ENCODE measurements around the gene PANX3. TPM values are rescaled to one million over a fixed set of nuclear protein-coding genes. Genes with fewer than 3 reads are reported as not detected.
"Not testable (repeated sequence)": the region's sequence is repeated elsewhere in the genome, so short reads cannot be mapped to it uniquely, and the experiment has no call there.

Gene PANX3, protein sequence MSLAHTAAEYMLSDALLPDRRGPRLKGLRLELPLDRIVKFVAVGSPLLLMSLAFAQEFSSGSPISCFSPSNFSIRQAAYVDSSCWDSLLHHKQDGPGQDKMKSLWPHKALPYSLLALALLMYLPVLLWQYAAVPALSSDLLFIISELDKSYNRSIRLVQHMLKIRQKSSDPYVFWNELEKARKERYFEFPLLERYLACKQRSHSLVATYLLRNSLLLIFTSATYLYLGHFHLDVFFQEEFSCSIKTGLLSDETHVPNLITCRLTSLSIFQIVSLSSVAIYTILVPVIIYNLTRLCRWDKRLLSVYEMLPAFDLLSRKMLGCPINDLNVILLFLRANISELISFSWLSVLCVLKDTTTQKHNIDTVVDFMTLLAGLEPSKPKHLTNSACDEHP
- not detected for total RNA-seq
- long read RNA-seq: 0 reads

DNA sequence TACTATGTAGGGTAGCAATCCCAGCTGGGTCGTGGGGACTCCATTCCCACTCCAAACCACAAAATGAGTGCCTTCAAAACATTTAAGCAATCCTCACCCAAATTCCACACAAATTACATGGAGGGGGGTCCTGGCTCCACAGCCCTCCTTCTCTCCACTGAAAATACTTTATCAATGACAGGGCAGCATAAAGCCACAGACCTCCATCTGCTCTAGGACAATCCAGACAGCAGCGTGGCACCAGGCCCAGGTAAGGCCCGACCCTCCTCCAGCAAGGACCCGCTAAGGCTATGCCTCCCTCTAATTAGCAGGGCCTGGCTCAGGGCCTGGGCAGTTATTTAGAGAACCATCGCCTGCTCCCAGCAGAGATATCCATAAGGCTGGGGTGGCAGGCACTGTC is at the start of gene PANX3:
Gene PANX3, plus strand, starts transcription at position 365 of the 400 bp plus-strand sequence. CDS start 129 bp downstream, outside the sequence.
- intact Hi-C loops (cut with DNase I): no loop called here
- no peak for DNase-seq (ENCODE audit: low spot score)

DNA sequence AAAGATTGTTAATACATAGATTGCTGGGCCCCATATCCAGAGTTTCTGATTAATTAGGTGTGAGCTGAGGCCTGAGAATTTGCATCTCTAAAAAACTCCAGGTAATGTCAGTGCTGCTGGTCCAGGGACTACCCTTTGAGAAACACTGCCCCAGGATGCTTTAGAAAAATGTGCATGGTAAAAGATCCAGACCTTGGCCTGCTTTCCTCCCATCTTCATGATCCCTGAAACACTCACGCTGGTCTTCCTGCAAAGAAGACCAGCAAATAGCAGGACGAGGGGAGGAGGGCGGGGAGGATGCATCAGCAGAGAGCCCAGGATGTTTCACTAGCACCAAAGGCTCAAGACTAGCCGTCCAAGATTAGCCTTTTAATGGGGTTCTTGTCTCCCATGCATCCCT is 41.5 kb upstream of the PANX3 start, which contains the start of gene OR8A1:
Gene OR8A1, plus strand, starts transcription at position 301 of the 400 bp plus-strand sequence. CDS start 123 bp downstream, outside the sequence.
- DNase-seq (ENCODE audit: low spot score): no peak
- intact Hi-C loops (cut with DNase I): no loop called here

DNA sequence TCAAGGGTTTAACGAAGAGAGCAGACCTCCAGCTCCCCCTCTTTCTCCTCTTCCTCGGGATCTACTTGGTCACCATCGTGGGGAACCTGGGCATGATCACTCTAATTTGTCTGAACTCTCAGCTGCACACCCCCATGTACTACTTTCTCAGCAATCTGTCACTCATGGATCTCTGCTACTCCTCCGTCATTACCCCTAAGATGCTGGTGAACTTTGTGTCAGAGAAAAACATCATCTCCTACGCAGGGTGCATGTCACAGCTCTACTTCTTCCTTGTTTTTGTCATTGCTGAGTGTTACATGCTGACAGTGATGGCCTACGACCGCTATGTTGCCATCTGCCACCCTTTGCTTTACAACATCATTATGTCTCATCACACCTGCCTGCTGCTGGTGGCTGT is 41.1 kb upstream of the PANX3 start:
- intact Hi-C loops (cut with DNase I): no loop called here
- DNase-seq (ENCODE audit: low spot score): no peak

DNA sequence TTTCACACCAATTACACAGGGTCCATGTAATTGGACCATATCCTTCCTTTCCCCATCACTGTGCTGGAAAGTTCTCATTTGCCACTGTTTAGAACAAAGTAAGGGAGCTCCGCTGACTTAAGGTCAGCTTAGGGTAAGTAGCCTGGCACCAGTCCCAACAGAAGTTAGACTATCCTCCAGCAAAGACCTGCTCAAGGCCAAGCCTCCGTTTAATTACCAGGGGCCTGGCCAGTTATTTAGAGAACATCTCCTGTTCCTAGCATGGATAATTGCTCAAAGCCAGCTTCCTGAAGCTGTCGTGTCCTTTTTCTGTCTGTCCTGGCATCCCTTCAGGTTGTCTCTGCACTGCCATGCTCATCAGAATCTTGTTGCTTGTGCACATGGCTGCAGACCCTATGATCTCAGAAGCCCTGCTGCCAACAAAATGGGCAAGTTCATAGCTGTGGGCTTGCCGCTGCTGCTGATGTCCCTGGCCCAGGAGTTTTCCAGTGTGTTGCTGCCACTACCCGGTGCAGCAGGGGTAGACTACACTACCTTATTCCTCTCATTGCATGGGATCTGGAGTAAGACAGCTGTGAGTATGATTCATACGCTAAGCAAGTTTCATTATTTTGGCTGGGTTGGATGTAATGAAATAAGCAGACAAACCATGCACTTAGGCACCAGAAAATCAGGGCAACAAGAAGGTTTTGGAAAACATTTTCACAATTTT is 33.4 kb upstream of the PANX3 start:
- intact Hi-C loops (cut with DNase I): no loop called here
- DNase-seq (ENCODE audit: low spot score): no peak

DNA sequence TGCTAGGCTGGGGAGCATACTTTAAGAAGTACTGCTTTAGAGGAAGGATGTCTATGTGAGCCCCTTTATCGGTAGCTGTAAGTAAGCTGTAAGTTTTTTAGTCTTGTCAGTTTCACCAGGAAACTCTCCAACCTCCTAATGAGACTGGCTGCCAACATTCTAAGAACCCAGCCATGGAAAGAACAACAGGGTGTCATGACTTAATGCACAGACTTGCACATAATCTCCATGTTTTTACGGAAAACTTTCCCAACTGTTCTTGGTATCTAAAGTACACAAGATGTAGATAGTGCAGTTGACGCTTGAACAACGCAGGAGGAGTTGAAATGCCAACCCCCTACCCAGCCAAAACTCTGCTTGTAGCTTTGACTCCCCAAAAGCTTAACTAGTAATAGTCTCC is 32.5 kb upstream of the PANX3 start:
- DNase-seq (ENCODE audit: low spot score): no peak
- intact Hi-C loops (cut with DNase I): no loop called here

DNA sequence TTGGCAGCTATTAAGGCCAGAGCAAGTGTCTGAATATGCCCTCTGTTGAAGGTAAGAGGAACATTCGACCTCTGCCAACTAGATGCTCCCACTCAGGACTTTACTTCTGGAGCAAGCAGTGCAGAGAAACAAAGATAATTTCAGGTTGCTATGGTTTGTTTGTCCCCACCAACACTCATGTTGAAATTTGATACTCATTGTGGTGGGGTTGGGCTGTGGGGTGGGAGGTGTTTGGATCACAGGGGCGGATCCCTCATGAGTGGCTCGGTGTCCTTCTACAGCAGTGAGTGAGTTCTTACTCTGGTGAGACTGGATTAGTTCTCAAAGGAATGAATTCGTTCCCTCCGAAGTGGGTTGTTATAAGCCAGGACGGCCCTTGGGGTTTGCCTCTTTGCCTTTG is 29.4 kb upstream of the PANX3 start:
- DNase-seq (ENCODE audit: low spot score): no peak
- intact Hi-C loops (cut with DNase I): loop anchor here (10.0 kb wide), 1 partner anchor 137 kb away; the partner anchor contains the start of gene OR8B8

DNA sequence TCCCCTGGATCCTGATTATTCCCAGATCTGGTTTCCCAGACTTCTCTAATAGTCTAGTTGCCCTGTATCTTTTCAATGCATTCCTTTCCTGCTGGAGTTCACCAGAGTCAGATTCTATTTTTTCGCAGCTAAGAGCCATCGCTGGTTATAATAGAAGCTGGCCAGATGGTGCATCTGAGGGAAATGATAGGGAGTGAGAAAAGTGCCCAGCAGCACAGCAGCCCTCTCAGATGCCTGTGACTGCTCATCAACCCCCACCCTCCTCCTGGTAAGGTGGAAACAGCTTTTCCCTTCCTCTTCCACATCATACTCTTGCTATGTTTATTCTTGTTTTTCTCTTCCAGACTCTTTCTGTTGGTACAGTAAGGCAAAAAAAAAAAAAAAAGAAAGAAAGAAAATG is 28.7 kb upstream of the PANX3 start:
- intact Hi-C loops (cut with DNase I): loop anchor here (10.0 kb wide), 1 partner anchor 138 kb away; the partner anchor contains the start of gene OR8B8
- no peak for DNase-seq (ENCODE audit: low spot score)

DNA sequence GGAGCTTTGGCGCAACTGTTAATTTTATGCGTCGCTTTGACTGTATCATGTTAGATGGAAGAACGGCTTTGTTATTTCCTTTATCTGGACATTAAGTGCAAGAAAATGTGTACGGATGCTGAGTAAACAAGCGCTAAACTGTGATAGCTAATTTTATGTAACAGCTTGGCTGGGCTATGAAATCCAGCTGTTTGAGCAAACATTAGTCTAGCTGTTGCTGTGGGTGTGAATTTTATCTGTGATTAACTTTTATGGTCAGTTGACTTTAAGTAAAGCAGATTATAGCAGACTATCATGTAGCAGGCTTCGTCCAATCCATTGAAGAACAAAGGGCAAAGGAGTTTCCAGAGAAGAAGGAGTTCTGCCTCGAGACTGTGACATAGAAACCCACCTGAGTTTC is 27.4 kb upstream of the PANX3 start:
- intact Hi-C loops (cut with DNase I): loop anchor here (10.0 kb wide), 1 partner anchor 139 kb away; the partner anchor contains the start of gene OR8B8
- DNase-seq (ENCODE audit: low spot score): no peak

DNA sequence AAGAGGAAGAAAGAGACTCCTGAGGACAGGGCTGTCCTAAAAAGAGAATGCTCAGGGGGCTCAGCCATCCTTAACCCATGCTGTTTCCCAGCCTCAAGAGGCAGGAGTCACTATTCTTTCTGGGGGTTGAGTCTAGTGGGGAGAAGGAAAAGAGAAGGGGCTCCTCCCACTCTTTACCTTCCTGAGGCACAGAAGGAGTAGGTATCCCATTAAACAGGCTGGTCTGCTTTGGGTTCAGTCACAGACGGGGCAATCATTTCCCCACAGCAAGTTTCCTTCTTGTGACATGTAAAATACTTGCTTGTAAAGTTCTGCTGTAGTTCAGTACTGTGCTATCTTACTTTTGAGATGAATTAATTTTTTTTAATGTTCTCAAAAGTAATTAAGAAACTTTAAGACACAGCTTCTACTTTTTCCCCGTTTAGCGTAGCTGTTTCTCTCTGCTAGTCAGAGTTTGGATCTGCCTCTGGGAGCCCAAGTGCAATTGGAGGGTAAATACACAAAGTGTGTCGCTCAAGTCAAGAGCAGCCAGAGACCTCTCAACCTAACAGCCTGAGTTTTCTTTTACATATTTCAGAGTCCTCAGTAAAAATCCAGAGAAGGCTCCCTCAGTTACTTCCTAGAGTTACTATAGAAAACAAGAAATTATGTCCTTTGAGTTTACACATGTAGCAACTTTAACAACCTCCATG is 26.4 kb upstream of the PANX3 start:
- intact Hi-C loops (cut with DNase I): loop anchor here (5.0 to 10.0 kb wide), 2 partner anchors 140 to 518 kb away; partner anchors contain the start of gene OR8B8
- no peak for DNase-seq (ENCODE audit: low spot score)

DNA sequence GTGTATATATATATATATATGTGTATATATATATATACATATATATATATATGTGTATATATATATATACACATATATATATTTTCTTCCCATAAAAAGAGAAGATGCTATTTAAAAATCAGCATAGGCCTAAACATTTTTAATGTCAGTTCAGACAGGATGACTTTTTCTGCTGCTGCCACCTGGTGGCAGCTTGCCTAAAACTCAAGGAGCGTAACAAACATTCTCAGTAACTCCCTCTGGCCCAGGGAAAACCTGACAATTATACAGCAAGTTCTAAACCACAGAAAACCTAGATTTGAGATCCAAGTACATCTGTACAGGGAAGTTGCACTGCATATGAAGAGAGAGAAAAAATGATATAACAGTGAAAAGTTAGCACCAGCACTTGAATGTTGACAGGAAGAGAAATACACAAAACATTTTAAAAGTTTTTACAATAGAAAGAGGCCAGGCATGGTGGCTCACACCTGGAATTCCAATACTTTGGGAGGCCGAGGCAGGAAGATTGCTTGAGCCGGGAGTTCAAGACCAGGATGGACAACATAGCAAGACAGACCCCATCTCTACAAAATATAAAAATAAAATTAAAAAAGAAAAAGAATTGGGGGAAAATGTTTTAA is 24.9 kb upstream of the PANX3 start:
- DNase-seq (ENCODE audit: low spot score): no peak
- intact Hi-C loops (cut with DNase I): loop anchor here (2.0 to 10.0 kb wide), 3 partner anchors 142 to 519 kb away; partner anchors contain the start of gene OR8B8

DNA sequence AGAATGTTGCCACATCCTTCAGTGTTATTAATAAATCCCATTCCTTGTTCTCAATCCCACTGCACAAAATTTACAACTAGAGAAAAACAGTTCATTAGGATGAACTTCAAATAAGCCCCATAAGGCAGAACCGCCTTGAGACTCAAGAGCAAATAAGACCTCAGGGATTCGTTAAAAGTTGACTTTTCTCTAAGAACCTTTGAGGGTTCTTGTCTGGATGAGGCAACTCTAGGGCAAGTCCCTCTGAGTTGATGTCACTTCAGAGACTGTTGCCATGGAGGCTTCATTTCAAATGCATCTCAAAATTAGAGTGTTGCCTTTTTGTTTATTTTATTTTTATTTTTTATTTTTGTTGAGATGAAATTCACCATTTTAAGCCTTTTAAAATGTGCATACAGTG is 19.8 kb upstream of the PANX3 start:
- no peak for DNase-seq (ENCODE audit: low spot score)
- intact Hi-C loops (cut with DNase I): no loop called here

DNA sequence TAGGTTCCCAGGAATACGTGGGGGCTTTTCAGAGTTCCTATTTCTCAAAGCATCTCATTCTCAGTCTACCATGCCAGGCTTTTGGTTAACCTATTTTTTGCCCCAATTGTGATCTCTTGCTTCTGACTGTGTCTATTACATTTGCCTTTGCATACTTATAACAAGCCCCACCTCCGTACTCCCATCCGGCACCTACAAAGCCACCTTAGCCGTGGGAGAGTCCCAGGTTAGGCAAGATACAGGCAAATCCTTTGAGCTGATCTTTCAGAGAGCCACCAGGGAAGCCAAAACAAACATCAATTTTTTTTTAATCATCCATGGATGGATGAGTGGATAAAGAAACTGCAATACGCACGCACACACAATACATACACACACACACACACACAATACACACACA is 18.6 kb upstream of the PANX3 start:
- no peak for DNase-seq (ENCODE audit: low spot score)
- intact Hi-C loops (cut with DNase I): no loop called here

DNA sequence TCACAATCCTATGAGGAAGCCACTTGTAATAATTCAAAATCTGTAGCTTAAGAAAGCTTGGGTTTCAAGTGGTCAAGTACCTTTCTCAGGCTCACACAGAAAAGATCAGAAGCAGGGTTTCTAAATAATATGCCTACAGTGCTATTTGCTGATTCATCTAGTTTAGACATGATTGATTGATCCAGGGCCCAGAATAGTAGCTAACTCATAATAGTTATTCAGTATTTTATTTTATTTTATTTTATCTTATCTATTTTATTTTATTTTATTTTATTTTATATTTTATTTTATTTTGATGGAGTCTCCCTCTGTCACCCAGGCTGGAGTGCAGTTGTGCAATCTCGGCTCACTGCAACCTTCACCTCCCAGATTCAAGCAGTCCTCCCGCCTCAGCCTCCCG is 15.9 kb upstream of the PANX3 start:
- intact Hi-C loops (cut with DNase I): no loop called here
- DNase-seq (ENCODE audit: low spot score): no peak

DNA sequence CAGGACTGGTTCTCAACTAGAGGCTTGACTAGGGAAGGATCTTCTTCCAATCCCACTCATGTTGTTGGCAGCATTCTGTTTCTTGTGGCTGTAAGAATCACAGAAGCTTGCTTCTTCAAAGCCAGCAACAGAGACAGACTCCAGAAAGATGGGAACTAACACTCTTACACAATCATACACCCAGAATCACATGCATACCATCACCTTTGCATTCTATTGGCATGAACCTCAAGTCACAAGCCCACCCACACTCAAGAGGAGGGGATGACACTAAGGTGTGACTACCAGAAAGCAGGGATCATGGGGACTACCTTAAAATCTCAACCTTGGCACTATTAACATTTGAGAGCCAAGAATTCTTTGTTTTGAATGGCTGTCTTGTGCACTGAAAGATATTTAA is 13.6 kb upstream of the PANX3 start:
- DNase-seq (ENCODE audit: low spot score): no peak
- intact Hi-C loops (cut with DNase I): no loop called here

DNA sequence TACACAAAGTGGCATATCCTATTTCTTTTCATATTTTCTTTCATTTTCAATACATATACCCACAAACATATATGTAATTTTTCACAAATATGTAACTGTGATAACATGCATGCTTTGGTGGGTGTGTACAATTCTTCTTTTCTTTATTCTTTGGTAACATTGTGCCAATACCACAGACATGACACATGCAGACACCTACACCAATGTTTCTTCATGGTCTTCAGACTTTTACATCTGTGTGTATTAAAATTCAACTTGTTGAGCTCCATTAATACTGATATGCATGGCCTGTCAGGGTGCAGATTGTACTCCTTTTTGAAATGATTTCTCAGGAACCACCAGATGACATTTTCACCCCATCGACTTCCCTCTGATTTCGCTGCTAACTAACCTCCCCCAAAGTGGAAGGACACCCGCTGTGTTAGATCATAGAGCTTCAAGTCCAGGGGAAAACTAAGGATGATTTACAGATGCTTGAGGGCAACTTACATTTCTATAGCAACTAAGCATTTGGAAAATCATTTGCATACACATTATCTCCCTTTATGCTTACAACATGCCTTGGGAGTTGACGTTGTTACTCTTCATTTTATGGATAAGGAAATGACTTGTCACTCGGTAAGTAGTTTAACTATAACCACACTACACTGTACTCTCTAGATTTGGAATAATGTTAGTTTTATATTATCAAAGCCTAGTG is 10.5 kb upstream of the PANX3 start:
- intact Hi-C loops (cut with DNase I): no loop called here

DNA sequence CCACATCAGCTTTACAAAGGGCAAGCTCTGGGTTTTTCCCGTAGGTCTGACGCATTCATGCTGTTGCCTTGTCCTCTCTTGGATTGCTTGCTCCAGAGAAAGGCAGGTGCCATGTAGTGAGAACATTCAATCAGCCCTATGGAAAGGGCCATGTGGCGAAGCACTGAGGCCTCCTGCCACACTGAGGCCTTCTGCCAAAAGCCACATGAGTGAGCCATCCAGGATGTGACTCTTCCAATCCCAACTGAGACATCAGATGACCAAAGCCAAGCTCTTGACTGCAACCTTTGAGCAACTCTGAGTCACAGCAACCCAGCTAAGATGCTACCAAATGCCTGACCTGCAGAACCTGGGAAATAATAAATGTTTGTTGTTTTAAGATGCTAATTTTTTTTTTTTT is 9.0 kb upstream of the PANX3 start:
- intact Hi-C loops (cut with DNase I): no loop called here
- no peak for DNase-seq (ENCODE audit: low spot score)

More for the DNA sequence above, 10.5 kb upstream of the PANX3 start:
- no peak for DNase-seq (ENCODE audit: low spot score)

DNA sequence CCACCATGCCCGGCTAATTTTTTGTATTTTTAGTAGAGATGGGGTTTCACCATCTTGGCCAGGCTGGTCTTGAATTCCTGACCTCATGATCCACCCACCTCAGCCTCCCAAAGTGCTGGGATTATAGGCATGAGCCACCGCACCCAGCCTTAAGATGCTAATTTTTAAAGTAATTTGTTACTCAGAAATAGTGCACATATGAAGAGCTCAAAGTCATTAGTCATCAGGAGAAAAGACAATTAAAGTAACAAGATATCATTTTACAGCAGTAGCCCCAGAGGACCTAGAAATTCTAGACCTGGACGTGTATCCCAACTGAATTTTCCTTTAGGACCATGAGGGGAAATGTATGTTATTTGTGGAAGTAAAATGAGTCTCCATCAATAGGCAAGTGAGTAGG is 8.5 kb upstream of the PANX3 start:
- DNase-seq (ENCODE audit: low spot score); intact Hi-C loops (cut with DNase I): not testable (repeated sequence)

DNA sequence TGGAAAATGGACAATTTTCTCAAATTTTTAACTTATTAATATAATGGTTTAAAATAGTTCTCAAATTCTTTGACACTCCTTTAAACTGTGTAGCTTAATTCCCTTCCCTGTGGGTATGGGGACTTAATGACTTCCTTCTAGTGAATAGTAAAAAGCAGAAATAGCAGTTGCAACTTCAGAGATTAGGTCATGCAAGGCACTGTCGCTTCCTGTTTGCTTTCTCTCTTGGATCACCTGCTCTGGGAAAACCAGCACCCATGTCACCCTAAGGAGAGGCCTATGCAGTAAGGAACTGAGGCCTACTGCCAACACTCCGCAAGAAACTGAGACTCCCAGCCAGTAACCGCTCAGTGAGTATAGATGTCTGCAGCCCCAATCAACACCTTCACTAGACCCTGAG is 5.5 kb upstream of the PANX3 start:
- intact Hi-C loops (cut with DNase I): no loop called here
- no peak for DNase-seq (ENCODE audit: low spot score)

DNA sequence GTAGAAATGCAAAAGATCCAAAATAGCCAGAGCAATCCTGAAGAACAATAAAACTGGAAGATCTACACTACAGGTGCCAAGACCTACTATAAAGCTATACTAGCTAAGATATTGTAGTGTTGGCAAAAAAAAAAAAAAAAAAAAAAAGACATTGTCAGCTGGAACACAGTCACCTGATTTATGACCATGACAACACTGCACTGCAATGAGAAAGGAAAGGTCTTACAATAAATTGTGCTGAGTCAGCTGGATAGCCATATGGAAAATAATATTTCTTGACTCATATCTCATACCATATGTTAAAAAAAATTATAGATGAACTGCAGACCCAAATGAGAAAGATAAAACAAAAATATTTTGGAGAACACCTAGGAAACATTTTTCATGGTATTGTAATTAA is 3.1 kb upstream of the PANX3 start:
- intact Hi-C loops (cut with DNase I): no loop called here
- DNase-seq (ENCODE audit: low spot score): no peak
